Raji (cell line): ENCODE data around the gene KIF3A.

Experiments used
- POLR2A ChIP-seq: IDR thresholded peaks from 2 replicates; pipeline ENCODE4 v1.6.1; 2011; ENCODE audit warnings: low read depth, low read length, control low read depth; ENCODE audit not compliant: insufficient read depth

The KIF3A gene

GRCh38 chr5:132669455-132669820 lies 67.9 kb downstream of the KIF3A start:
- TF ChIP-seq POLR2A: no peak

GRCh38 chr5:132668706-132669454 lies 68.5 kb downstream of the KIF3A start:
- TF ChIP-seq POLR2A: no peak

GRCh38 chr5:132667761-132668705 lies 69.3 kb downstream of the KIF3A start:
- no peak for TF ChIP-seq POLR2A

GRCh38 chr5:132667309-132667708 lies 70.0 kb downstream of the KIF3A start:
- no peak for TF ChIP-seq POLR2A

GRCh38 chr5:132666310-132667123 lies 70.8 kb downstream of the KIF3A start:
- TF ChIP-seq POLR2A: 0 out of 2 replicates have a peak, but pooled peaks have one; percentile 30

- no peak for TF ChIP-seq POLR2A
These were observed 71.7 kb downstream of the KIF3A start for GRCh38 chr5:132665574-132666080.

GRCh38 chr5:132664696-132665209 lies 72.6 kb downstream of the KIF3A start:
- TF ChIP-seq POLR2A: no peak

- TF ChIP-seq POLR2A: 0 out of 2 replicates have a peak, but pooled peaks have one; percentile 1
These were observed 73.3 kb downstream of the KIF3A start for GRCh38 chr5:132663771-132664695.

- peak; percentile 48; the same call in 1 of the 2 replicates for TF ChIP-seq POLR2A
These were observed 74.2 kb downstream of the KIF3A start for GRCh38 chr5:132662925-132663770.

- TF ChIP-seq POLR2A: no peak; the same call in 1 of the 2 replicates
These were observed 75.3 kb downstream of the KIF3A start for GRCh38 chr5:132662004-132662401.

GRCh38 chr5:132661231-132662003 lies 75.9 kb downstream of the KIF3A start:
- 0 out of 2 replicates have a peak, but pooled peaks have one; percentile 22 for TF ChIP-seq POLR2A

GRCh38 chr5:132659598-132660493 lies 77.5 kb downstream of the KIF3A start:
- no peak for TF ChIP-seq POLR2A
